Left kidney (tissue), 1 donor: Measurements from ENCODE around the gene JAG1. TPM values are rescaled to one million over a fixed set of nuclear protein-coding genes. Genes with fewer than 3 reads are reported as not detected.

Experiments used
- polyA plus RNA-seq: library from polyadenylated mRNA; unstranded; fragments of 120-200 nt; gene quantifications from one replicate; pipeline ENCODE4 v1.2.1, GENCODE V29; 2013; ENCODE audit not compliant: insufficient read length

Gene JAG1
- polyA plus RNA-seq, 1 donor, result 213 TPM

Other genes with a start within 250 kb of the JAG1 start
- 37.7 TPM for gene MKKS, start 239.8 kb downstream of the JAG1 start, polyA plus RNA-seq
- 12.6 TPM for gene SLX4IP, start 238.7 kb downstream of the JAG1 start, polyA plus RNA-seq